Esophagus (tissue), 2 donors: ENCODE results near the gene KIF2A. TPM values are rescaled to one million over a fixed set of nuclear protein-coding genes. Genes with fewer than 3 reads are reported as not detected.
A peak's percentile ranks its signal among the peaks of the same experiment; 100 is the strongest.

Experiments
- H3K27ac ChIP-seq, 2 donors: one replicate each; pipeline ENCODE4 v1.5.1; 2013; ENCODE audit warnings: low read depth in 2 of 2, mild to moderate bottlenecking in 2 of 2, inconsistent platforms in 1 of 2, low read length in 1 of 2, moderate library complexity in 1 of 2
- H3K27me3 ChIP-seq, 2 donors: one replicate each; pipeline ENCODE4 v1.6.1; 2013; ENCODE audit warnings: low read length in 2 of 2, control low read depth in 1 of 2, mild to moderate bottlenecking in 1 of 2; ENCODE audit not compliant: insufficient read depth in 2 of 2, control insufficient read depth in 1 of 2
- H3K36me3 ChIP-seq, 2 donors: one replicate each; pipeline ENCODE4 v1.6.1; 2013; ENCODE audit warnings: low read length in 1 of 2; ENCODE audit not compliant: control insufficient read depth in 2 of 2, insufficient read depth in 2 of 2
- H3K4me1 ChIP-seq, 2 donors: one replicate each; pipeline ENCODE4 v1.6.1; 2013; ENCODE audit warnings: low read length in 1 of 2; ENCODE audit not compliant: control insufficient read depth in 2 of 2, insufficient read depth in 2 of 2
- H3K4me3 ChIP-seq, 2 donors: one replicate each; pipeline ENCODE4 v1.5.1; 2013; ENCODE audit warnings: low read length in 2 of 2, mild to moderate bottlenecking in 2 of 2, low read depth in 1 of 2, moderate library complexity in 1 of 2
- H3K9me3 ChIP-seq, 2 donors: one replicate each; pipeline ENCODE4 v1.6.1; 2013; ENCODE audit warnings: mild to moderate bottlenecking in 2 of 2, low read depth in 1 of 2, low read length in 1 of 2, moderate library complexity in 1 of 2; ENCODE audit not compliant: control insufficient read depth in 2 of 2, insufficient read depth in 1 of 2
- WGBS, 2 donors: extraction: QIAGEN DNeasy Blood & Tissue Kit; methylation state at CpG; one replicate each; pipeline ENCODE4 v1.1.7; 2013; 5-methylcytosine and 5-hydroxymethylcytosine counted together
- polyA plus RNA-seq, 2 donors: library from polyadenylated mRNA; stranded (reverse); fragments of 200-250 nt; gene quantifications; one replicate each; pipeline ENCODE4 v1.2.3, GENCODE V29; 2013
- donor health status: healthy with polysubstance abuse.
- donor health status: Bipolar disorder and iron deficiency.

KIF2A gene
- polyA plus RNA-seq, 2 donors, result 3.3 to 6.2 TPM

DNA sequence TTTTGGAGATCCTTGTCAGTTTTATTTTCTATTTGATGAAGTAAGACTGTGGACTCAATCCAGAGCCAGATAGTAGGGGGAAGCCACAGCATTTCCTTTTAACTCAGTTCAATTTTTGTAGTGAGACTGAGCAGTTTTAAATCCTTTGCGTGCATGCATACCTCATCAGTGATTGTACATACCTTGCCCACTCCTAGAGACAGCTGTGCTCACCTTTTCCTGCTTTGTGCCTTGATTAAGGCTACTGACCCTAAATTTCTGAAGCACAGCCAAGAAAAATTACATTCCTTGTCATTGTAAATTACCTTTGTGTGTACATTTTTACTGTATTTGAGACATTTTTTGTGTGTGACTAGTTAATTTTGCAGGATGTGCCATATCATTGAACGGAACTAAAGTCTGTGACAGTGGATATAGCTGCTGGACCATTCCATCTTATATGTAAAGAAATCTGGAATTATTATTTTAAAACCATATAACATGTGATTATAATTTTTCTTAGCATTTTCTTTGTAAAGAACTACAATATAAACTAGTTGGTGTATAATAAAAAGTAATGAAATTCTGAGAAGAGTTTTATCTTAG is 79.9 kb downstream of the KIF2A start:
- no peak overlapping the region for H3K4me3 ChIP-seq

DNA sequence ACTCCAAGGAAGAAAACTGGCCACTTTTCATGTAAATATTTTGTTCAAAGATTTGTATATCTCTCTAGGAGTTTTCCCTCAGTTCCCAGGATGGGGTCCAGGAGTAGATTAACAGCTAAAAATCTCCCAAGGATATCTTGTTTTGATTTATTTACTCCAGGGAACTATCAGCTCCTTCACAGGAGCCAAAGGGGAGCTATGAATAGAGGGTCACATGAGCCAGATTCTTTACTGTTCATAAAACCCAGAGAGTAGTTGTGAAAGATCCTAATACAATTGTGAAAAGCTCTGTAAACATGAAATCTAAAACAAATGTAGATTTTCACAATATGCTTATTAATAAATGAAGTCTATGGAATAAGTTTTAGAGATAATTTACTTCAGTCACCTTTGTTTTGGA is 80.8 kb downstream of the KIF2A start:
- H3K4me1 ChIP-seq, result no peaks in the 10 kb centered on the region
- H3K36me3 ChIP-seq, result peaks cover 0 to 4% of the 10 kb centered on the region in 2 donors
- H3K9me3 ChIP-seq, result no peaks in the 10 kb centered on the region
- no peak overlapping the region for H3K27ac ChIP-seq
- H3K4me3 ChIP-seq, result no peak overlapping the region
- no peaks in the 10 kb centered on the region for H3K27me3 ChIP-seq

More for the DNA sequence above, 79.9 kb downstream of the KIF2A start:
- H3K36me3 ChIP-seq, result peaks cover 4% of the 10 kb centered on the region in 2 donors
- WGBS, 2 donors, result 77% methylated on average over 2 of the region's 2 CpGs
- H3K27me3 ChIP-seq, result no peaks in the 10 kb centered on the region
- no peaks in the 10 kb centered on the region for H3K4me1 ChIP-seq
- H3K9me3 ChIP-seq, result no peaks in the 10 kb centered on the region
- H3K27ac ChIP-seq, result peak overlapping the region; percentile 49 to 84

GRCh38 chr5:62395210-62395950 is 89.4 kb downstream of the KIF2A start:
- 78 to 83% methylated on average over 5 of the region's 5 CpGs for WGBS, 2 donors
- Histone ChIP-seq H3K36me3 (peaks cover 5 to 7% of the 10 kb centered on the region in 2 donors), H3K27me3 (no peaks in the 10 kb centered on the region), H3K4me1 (no peaks in the 10 kb centered on the region), H3K4me3 (no peak overlapping the region), H3K9me3 (no peaks in the 10 kb centered on the region), H3K27ac (no peak overlapping the region)

GRCh38 chr5:62403411-62404250 is 97.6 kb downstream of the KIF2A start, which contains the start of gene DIMT1:
Gene DIMT1, minus strand, starts transcription at chr5:62403905. Its CDS starts 133 bp downstream, at chr5:62403772.
- WGBS, 2 donors, result 0% methylated on average over 66 of the region's 66 CpGs
- H3K4me3 ChIP-seq, result peak within 1 kb of the TSS; percentile 82 to 87
- no peaks in the 10 kb centered on the region for H3K4me1 ChIP-seq
- no peaks in the 10 kb centered on the region for H3K27me3 ChIP-seq
- H3K27ac ChIP-seq, result peak within 1 kb of the TSS; percentile 95 to 97
- H3K9me3 ChIP-seq, result no peaks in the 10 kb centered on the region
- no peaks in the 10 kb centered on the region for H3K36me3 ChIP-seq

- Histone ChIP-seq H3K36me3 (no peaks in the 10 kb centered on the region), H3K4me3 (peak within 1 kb of the TSS; percentile 92 to 97), H3K4me1 (peaks cover 0 to 4% of the 10 kb centered on the region in 2 donors), H3K9me3 (no peaks in the 10 kb centered on the region), H3K27me3 (no peaks in the 10 kb centered on the region), H3K27ac (peak within 1 kb of the TSS; percentile 31 to 85)
- 0 to 1% methylated on average over 66 of the region's 66 CpGs for WGBS, 2 donors
These were observed 106.7 kb downstream of the KIF2A start, which contains the start of gene IPO11 for GRCh38 chr5:62412549-62413329. Gene IPO11, plus strand, starts transcription at chr5:62412763. Its CDS starts 24,517 bp downstream, at chr5:62437280.

DNA sequence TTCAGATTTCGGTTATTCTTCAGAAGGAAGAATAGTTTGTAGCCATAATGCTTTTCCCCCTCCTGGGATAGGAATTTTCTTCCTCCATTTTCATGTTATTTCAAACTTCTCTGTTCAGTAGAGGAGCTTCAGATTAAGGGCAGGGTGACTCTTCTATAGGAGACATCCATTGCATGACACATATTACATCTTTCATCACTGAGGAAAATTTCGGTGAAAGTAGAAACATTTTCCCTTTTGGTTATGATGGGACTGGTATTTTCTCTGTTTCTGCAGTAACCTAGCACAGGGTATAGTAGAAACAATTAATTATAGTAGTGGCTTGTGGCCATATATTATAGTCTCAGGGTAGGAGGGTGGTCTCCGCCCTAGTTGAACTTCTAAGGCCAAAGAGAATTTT is 107.7 kb downstream of the KIF2A start:
- H3K4me1 ChIP-seq, result peaks cover 0 to 4% of the 10 kb centered on the region in 2 donors
- WGBS, 2 donors, result 51 to 57% methylated on average over 3 of the region's 3 CpGs
- H3K27ac ChIP-seq, result no peak overlapping the region
- no peaks in the 10 kb centered on the region for H3K27me3 ChIP-seq
- H3K9me3 ChIP-seq, result no peaks in the 10 kb centered on the region
- H3K4me3 ChIP-seq, result peak overlapping the region in 1 of 2 donors; percentile 97
- no peaks in the 10 kb centered on the region for H3K36me3 ChIP-seq

DNA sequence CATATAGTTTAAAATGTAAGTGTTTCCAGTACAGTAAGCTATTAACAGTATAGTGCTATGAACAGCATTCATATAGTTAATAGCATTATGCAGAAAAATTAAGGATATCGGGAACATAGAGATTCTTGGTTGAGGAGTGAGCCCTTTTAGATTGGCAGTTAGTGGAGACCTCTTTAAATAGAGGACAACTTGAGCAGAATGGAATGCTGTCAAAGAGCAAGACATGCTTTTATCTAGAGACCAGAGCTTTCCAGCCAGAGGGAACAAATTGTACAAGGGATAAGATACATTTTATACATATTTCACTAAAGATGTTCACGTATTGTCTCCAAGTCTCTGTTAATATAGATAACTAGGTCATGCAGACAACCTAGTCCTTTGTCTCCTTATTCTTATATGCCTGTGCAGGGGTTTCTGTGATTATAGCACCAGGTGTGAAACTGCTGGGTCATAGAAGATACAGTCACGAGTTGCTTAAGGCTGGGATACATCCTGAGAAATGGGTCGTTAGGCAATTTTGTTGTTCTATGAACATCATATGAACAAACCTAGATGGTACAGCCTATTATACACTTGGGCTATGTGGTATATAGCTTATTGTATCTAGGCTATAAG is 112.6 kb downstream of the KIF2A start:
- no peak overlapping the region for H3K4me3 ChIP-seq
- 89 to 90% methylated on average over 4 of the region's 4 CpGs for WGBS, 2 donors
- H3K27ac ChIP-seq, result no peak overlapping the region
- no peaks in the 10 kb centered on the region for H3K4me1 ChIP-seq
- H3K9me3 ChIP-seq, result no peaks in the 10 kb centered on the region
- no peaks in the 10 kb centered on the region for H3K36me3 ChIP-seq
- no peaks in the 10 kb centered on the region for H3K27me3 ChIP-seq

- Histone ChIP-seq H3K36me3 (no peaks in the 10 kb centered on the region), H3K4me3 (no peak overlapping the region), H3K4me1 (no peaks in the 10 kb centered on the region), H3K27ac (no peak overlapping the region), H3K27me3 (no peaks in the 10 kb centered on the region), H3K9me3 (no peaks in the 10 kb centered on the region)
- WGBS, 2 donors, result 98 to 99% methylated on average over 3 of the region's 3 CpGs
These were observed 113.6 kb downstream of the KIF2A start for GRCh38 chr5:62419609-62420008.
